Dermis blood vessel endothelial cell (primary cell): ENCODE measurements around the gene C3orf49. TPM values are rescaled to one million over a fixed set of nuclear protein-coding genes. Genes with fewer than 3 reads are reported as not detected.
A peak's percentile ranks its signal among the peaks of the same experiment; 100 is the strongest.

ENCODE experiments used
- DNase-seq: peaks from one replicate; pipeline ENCODE4 v3.0.0; 2010
- total RNA-seq: library from RNA; depleted of rRNA; stranded (reverse); fragments of >200 nt; gene quantifications from 2 replicates; pipeline ENCODE4 v1.2.3, GENCODE V29; 2014

The C3orf49 gene, protein sequence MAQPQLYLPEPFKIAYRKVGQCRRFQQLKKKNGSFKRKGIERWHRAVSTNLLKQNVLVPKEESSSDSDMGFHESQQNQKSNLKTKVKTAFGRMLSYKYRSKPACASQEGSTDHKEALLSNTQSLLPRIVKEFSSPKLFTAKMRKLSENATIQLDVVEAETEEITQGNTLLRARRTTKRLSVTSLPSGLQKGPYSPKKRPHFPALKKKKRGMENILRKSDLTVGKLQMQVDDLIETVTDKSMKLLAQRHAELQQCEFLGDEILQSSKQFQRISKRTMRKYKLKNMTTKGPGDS
- not detected in 2 replicates for total RNA-seq

DNA sequence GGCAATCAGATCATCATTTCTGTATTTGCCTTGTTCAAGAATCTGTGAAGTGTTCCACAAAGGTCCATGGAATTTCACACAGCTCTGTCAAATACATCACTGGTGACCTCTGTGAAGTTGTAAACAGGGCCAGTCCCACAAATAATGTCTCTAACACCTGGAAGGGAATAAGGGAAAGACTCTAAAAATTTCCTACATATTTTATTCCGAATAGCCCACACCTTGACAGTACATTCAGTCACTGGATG lies at the start of gene C3orf49:
TSS of gene C3orf49 (plus strand) at position 149 of the 248 bp plus-strand sequence. CDS start 173 bp downstream, outside the sequence.
- no peak for DNase-seq

DNA sequence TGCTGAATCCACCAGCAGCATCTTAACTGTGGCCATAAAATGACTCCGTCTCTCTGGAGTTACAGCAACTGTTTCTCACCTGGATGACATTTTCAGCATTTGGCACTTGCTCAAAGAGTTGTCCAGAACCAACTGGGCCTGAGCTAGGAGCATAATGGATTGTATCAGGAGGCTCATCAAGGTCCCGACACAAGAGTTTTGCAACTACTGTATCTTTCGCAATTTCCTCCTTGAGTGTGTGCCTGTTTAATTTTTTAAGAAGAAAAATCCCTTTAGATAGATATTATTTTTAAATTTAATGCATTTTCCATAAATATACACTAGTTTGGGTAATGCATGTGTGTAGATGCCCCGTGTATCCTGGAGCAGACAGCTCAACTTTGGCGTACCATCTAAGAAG lies 44.3 kb upstream of the C3orf49 start:
- no peak for DNase-seq

DNA sequence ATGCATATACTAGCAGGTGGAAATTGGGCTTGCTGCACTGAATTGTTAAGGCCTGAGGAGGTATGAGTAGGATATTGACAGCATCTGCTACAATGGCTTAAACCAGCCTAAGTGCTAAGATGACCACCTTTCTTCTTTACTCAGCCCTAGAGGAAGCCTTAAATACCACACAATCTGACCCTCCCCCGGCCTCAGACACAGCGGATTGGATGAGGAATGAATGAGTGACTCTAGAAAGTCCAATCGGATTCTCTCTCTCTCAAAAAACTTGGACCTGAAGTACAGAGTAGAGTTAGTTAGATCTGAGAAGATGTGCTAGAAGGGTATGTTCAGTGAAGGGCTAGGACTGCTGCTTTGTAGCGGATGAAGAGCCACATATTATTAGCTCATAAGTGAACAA lies 39.9 kb upstream of the C3orf49 start:
- no peak for DNase-seq

DNA sequence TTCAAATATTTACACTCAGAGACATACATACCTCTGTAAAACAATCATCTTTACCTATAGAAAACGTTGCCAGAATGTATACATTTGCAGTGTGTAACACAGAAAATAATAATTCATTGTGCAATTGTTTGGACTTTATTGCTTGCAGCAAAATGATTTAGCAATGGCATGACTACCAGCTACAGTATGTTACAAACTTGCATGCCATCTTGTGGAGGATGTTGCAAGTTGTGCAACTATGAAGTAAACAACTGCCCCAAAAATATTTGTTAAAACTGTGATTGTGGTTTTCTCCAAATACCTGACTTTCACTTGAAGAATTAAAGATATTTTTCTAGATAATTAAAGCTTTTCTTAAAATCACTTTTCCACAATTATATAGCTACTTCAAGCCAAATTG lies 27.1 kb upstream of the C3orf49 start:
- DNase-seq = no peak

DNA sequence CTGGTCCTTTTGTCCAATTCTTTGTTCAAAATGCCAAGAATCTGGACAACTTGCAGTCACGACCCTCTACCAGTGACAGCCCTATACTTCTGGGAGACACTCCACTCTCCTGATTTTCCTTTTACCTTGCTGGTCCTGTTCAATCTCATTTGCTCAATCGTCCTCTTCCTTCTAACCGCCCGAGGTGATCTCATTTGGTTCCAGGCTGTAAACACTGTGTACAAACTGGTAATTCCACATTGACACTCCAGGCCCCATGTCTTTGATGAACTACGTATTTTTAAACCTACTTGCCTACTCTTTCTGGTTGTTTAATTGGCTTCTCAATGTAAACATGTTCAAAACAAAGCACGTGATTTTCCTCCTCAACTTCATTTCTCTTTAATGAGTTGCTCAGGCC lies 23.7 kb upstream of the C3orf49 start:
- DNase-seq = no peak

DNA sequence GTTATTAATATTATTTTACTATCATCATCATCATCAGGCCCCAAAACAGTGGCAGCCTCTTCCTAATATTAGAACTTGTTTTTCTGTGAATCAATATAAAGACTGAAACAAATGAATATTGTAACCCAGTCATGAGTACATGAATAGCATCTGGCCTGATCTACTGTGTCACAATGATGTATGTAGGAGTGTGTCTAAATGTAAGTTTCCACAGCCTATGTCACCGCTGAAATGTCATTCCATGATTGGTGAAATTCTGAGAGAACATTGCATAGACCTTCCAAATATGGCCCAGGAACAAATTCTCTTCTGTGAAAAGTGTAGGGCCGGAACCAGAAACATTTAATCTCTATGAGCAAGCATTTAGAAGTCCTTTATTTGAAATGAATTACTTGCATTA lies 20.6 kb upstream of the C3orf49 start:
- no peak for DNase-seq

DNA sequence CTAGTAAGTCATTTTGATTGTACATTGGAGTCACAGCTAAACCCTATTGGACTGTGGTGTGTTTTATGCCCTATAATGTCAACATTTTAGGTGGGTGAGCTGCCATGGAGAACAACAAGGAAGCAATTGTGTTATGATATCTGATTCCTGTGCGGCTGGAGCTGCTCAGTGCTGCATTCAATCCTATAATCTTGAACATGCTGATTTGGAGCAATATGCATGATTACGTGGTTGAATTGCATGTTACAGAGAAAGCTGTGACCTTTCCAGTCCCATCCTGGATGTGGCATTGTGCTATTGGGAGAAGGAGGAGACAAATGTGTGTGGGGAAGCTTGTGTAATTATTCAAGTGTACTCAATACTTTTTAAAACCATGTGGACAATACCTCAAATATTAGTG lies 20.1 kb upstream of the C3orf49 start:
- no peak for DNase-seq

DNA sequence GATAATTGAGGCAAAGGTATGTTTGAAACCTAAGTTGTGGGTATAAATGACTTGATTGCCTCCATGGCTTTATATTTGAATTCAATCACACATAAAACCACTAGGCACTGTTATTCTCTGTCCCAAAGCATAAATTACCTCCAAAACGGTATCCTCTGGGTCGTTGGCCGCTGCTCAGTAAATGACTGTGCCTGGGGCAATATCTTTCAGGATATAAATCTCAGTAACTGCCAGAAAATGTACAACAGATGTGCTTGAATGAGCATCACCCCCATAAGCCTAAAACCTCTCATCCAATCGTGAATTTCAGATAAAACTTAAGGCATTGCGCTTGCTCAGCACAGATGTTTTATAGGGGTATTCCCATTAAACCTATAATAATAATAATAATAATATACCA lies 19.0 kb upstream of the C3orf49 start:
- DNase-seq = no peak

DNA sequence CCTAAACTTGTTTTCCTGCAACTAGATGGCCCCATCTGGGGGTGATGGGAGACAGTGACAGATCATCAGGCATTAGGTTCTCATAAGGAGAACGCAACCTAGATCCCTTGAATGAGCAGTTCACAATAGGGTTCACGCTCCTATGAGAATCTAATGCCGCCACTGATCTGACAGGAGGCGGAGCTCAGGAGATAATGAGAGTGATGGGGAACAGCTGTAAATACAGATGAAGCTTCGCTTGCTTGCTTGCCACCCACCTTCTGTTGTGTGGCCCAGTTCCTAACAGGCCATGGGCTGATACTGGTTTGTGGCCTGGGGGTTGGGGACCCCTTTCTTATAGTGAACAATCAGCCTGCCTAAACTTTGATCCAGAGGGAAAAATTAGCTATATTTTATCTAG lies 15.2 kb upstream of the C3orf49 start:
- DNase-seq = no peak

DNA sequence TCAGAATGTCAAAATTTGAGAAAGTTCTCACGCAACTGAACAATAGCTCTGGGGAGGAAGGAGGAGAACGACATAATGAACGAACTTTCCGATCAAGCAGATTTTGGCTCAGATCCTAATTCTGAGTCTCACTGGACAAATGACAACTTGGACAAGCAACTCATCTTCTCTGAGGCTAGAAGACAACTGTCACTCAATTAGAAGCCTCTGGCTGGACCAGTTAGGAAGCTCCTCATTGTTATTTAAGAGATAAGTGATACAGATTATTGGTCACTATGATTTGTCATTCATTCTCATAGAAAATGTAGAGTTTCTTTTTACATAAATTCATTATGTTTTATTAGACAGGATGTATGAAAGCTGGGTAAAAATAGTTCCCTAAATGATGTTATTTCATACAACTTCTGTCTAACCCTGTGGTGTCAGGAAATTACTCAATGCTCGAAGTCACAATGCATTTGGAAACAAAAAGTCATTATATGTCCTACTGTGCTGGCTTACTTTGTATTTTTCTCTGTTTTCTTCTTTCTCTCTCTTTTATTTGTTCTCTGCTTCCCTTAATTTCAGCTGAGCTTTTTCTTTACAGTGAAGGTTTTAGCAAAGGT lies 11.0 kb upstream of the C3orf49 start:
- DNase-seq = peak; percentile 50

DNA sequence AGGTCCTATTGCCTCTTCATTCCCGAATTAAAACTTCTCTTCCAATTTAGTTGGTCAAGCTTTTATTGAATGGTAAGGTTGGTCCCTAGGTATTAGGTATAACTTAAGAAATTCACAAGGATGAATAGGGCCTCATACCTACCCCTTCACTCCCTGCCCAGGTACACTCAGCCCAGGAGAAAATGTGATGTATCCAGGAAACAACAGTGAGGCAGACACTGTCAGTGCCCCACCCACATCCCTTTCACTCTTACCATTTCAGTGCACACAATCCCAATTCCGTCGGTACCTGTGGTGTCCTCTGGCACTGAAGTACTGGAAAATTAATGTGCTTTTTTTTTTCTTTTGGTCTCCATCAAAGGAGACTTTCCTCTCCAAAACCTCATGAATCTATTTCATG lies 10.5 kb upstream of the C3orf49 start:
- DNase-seq = no peak

DNA sequence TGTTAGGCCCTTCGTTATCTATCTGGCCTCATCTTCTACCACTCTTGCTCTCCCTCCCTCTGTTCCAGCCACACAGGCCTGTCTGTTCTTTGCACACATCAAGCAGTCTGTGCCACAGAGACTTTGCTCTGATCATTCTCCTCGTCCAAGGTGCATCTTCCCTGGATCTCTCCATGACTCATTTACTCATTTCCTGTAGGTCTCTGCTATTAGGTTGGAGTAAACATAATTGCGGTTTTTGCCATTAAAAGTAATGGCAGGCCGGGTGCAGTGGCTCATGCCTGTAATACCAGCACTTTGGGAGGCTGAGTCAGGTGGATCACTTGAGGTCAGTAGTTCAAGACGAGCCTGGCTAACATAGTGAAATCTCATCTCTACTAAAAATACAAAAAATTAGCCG lies 9.5 kb upstream of the C3orf49 start:
- peak; percentile 7 for DNase-seq

DNA sequence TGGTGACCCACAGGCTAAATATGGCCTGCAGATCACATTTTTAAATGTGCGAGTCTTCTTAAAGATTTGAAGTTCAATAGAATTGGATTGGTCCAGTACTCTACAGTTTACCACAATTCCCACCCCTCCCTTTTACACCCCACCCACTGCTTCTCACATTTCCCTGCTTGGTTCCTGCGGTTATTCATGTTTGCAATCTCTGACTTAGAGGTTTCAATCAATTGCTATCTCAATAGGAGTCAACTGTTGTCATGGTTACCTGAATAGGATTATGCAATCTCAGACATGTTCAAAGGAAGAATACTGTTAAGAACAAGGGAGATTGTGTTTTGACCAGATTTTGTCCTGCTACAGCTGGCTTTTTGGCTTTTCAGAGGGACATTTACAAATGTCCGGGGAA lies 4.9 kb upstream of the C3orf49 start:
- no peak for DNase-seq

DNA sequence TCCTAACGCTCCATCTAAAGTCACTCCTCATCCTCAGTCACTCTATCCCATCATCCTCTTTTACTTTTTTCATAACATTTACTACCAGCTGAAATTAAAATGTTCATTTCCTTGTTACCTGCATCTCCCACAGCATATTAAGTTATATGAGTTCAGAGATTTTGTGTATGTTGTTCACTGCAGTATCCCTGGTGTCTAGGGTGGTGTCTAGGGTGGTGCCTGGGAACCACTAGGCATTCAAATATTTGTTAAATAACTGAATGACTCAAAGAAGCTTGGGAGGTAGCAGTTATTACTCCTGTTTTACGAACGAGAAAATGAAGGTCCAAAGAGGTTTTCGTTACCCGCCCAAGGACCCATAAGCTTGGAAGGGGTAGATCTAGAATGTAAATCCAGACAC lies 1.9 kb upstream of the C3orf49 start:
- no peak for DNase-seq

DNA sequence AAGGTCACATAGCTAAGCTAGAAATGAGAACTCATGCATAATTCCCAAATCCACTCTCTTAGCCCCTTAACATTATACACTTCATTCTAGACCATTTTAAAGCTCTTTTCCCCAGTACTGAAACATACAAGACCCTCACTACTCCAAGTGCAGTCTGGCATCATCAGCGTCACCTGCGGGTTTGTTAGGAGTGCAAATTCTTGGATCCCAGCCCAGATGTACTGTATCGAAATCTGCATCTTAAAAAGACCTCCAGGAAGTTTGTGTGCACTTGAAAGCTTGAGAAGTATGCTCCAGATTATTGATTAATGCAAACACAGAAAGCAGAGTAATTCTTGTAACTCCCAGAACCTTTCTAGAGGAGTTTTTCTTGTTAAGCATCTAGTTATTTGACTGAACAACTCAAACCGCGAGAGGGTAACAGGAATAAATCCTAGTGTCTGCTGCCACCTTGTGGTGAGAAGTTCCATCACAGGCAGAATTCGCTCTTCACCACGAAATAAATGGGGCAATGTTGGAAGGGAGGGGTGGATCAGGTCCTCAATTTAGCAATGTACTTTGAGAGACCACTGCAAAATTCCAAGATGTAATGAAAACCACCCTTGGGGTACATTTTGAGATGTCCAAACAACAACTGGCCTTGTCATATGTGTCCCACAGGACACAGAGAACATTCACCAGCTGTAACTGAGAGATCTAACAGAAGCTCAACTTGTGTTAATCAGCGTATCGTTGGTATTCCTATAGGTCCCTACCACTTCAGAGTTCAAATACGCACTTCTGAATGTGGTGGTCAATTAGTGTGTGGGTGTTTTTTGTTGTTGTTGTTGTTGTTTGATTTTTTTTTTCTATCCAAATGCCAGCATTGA lies 583 bp upstream of the C3orf49 start:
- DNase-seq = peak; percentile 77

DNA sequence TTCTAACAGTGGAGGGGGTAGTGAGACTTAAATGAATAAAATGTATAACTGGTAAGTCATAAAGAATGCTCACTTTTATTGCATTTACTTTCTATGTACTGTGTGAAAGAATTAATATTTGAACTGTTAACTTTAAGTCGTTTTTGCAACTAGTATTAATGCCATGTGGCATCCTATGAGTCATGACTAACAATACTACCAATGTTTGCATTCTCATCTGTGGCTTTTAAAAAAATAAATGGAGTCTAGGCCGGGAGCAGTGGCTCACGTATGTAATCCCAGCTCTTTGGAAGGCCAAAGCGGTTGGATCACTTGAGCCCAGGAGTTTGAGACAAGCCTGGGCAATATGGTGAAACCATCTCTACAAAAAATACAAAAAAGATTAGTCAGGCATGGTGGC lies 5.2 kb downstream of the C3orf49 start:
- DNase-seq = peak; percentile 15

DNA sequence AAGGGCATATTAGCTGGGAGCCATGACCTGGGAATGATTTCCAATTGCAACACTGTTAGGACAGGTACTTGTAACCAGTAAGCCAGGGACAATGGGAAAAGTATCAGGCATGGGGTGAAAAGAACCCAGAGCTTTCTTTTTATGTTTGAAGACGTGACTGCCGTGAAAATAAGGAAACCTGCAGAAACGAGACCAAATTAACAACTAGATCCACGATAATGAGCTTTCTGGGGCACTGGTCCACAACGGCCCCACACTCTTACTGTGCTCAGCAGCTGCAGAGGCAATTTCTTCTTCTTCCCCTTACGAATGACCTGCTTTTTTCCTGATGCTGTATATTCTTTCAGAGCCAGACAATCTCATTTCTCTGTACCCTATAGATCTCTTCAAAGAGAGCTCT lies 11.4 kb downstream of the C3orf49 start:
- DNase-seq = no peak

DNA sequence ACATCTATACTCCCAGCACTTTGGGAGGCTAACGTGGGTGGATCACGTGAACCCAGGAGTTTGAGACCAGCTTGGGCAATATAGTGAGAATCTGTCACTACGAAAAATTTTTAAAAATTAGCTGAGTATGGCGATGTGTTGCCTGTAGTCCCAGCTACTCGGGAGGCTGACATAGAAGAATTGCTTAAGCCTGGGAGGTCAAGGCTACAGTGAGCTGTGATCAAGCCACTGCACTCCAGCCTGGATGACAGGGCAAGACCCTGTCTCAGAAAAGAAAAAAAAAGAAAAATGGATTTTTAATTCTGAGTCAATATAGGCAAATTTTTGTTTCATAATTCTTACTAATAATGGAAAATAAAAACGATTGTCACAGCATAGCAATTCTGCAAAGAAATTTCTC lies 13.3 kb downstream of the C3orf49 start:
- no peak for DNase-seq

DNA sequence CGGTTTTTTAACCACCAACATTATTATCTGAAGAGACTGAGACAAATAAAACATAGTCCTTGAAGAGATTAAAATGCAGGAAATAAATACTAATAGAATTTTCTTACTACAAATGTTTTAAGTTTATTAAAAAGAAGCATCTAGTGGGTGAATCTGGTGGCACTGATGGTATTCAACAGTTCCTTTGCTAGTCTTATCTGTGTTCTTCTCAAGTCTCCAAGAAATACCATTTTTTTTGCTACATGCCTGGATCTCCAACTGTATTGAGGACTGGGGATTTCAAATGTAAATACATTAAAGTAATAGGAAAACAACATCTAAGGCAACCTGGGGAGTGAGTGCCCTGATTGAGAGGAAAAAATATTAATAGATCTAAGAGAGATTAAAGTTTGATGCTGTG lies 22.6 kb downstream of the C3orf49 start:
- DNase-seq = no peak

DNA sequence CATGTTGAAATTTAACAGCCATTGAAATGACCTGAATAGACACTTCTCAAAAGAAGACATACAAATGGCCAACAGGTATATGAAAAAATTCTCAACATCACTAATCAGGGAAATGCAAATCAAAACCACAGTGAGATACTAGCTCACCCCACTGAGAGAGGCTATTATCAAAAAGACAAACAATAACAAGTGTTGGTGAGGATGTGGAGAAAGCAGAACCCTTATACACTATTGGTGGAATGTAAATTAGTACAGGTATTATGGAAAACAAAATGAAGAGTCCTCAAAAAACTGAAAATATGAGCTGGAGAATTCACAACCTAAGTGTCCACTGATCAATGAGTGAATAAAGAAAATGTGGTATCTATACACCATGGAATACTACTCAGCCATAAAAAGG lies 23.0 kb downstream of the C3orf49 start:
- no peak for DNase-seq

DNA sequence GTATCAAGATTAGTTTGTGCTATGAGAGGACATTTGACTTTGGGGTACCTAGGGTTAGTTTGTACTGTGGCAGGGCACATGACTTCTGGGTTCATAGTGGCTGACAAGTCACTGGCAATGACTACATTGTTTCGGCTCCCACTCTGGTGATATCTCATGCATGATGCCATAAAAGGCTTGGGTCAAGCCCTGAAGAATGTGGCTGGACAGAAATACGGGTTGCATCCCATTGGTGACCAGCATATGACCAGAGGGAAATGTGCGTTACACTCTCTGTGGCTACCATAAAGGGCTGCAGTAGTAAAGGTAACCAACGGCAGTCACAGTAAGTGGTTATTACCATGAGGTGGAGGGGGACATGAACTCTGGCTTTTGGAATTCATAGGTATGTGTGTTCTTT lies 26.1 kb downstream of the C3orf49 start:
- DNase-seq = no peak

DNA sequence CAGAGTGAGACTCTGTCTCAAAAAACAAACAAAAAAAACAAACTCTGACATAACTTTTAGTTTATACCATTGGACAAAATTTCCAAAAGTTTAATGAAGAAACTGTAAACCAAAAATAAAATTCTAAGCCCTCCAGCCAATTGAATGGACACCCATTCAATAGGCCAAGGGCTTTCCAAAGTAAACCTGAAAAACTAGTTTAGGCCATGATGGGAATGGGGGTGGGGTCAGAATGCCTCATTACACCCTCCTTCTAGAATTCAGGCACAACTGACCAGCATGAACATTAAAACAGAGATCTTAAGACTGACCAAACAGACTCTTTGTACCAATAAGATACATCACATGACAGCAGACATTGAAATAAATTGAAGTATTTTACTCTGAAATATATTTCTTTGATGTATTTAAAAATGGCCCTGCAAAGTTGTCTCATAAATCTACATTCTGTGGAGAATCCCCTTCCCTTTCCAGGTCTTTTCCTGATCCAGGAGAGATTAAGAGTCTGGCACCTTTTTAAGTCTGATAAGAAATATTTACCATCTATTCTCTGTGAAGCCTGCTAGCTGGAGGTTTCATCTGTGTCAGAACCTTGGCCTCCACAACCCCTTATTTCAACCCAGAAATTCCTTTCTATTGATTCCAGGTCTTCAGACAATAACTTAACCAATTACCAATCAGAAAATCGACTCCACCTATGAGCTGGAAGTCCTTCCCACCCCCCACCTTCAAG lies 28.8 kb downstream of the C3orf49 start:
- DNase-seq = no peak

DNA sequence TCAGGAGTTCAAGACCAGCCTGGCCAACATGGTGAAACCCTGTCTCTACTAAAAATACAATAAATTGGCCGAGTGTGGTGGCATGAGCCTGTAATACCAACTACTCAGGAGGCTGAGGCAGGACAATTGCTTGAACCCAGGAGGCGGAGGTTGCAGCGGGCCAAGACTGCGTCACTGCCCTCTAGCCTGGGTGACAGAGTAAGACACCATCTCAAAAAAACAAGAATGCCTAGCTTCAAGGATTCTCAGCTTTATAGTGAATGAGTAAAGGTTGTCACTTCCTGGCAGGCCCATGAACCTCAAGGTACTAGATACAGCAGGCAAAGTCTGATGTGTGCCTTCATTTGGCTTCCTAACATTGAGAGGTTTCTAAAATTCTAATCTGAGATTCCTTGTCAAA lies 30.1 kb downstream of the C3orf49 start:
- no peak for DNase-seq

DNA sequence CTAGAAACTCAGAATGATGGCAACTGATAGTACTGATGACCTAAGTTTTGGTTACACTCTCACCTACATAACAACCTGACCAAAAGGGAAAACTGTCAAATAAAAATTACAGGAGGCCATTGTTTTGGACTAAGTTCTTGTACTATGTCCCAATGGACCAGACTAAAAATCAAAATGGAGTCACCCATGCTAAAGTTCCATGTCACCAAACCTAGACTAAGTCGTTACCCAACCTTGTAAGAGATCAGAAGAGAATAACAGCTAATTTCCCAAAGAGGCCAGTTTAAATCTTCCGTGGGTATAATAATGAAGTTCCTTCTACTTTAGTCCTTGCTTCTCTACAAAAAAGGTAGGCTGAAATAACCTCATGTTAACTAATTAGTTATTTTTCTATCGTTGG lies 32.2 kb downstream of the C3orf49 start:
- DNase-seq = no peak
